Measurements from ENCODE around the gene SASS6. TPM values are rescaled to one million over a fixed set of nuclear protein-coding genes. Genes with fewer than 3 reads are reported as not detected.
A peak's percentile ranks its signal among the peaks of the same experiment; 100 is the strongest.

SASS6 gene
- total and polyA plus RNA-seq, 4 donors, result 0.55 to 5.9 (median 1.3) TPM

DNA sequence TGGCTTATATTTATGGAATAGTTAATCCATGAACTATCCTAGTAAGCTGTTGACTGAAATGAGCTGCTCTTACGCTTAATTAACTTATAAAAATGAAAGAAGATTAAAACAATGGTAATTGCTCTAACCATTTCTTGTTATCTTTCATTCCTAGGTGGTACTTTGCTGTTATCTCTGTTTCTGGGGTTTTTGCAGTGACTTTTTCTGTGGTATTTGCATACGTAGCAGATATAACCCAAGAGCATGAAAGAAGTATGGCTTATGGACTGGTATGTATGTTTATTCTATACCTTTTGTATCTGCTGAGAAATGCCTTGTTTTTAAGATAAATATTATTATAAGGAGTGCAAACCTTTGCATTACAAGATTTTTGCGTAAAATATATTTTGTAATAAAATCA is 71.0 kb downstream of the SASS6 start:
- Histone ChIP-seq H3K4me1 (ENCODE audit: control insufficient read depth in 4 of 4, insufficient read depth in 4 of 4, low read length in 3 of 4) (peaks cover 0 to 1% (median 0%) of the 10 kb centered on the region in 4 donors), H3K27me3 (ENCODE audit: control insufficient read depth in 4 of 4, insufficient read depth in 4 of 4, low read length in 3 of 4) (no peaks in the 10 kb centered on the region), H3K9me3 (ENCODE audit: control insufficient read depth in 4 of 4, low read length in 3 of 4) (no peaks in the 10 kb centered on the region), H3K36me3 (ENCODE audit: control insufficient read depth in 4 of 4, insufficient read depth in 3 of 4, low read depth in 1 of 4, low read length in 3 of 4) (peaks cover 4 to 34% (median 24%) of the 10 kb centered on the region in 4 donors), H3K4me3 (ENCODE audit: low read depth in 1 of 3, low read length in 3 of 3) (no peak overlapping the region), H3K9ac (ENCODE audit: low read depth in 1 of 2, low read length in 2 of 2) (no peak overlapping the region), H3K27ac (ENCODE audit: low read depth in 1 of 2, low read length in 2 of 2) (no peak overlapping the region)
- TF ChIP-seq ZBTB33 (IDR thresholded peaks at IDR 0.05) (no peak), RXRA (IDR thresholded peaks at IDR 0.05) (no peak), HNF4G (IDR thresholded peaks at IDR 0.05) (no peak), YY1 (IDR thresholded peaks at IDR 0.05) (no peak), SP1 (IDR thresholded peaks at IDR 0.05) (no peak), RAD21 (IDR thresholded peaks at IDR 0.05) (no peak), CTCF (IDR thresholded peaks at IDR 0.05; ENCODE audit: low read depth, low read length, missing input control) (no peak), NR2F2 (IDR thresholded peaks at IDR 0.05) (no peak), HNF4A (conservative IDR thresholded peaks at IDR 0.05) (no peak), FOXA2 (IDR thresholded peaks at IDR 0.05) (no peak)
- TF ChIP-seq, protein P1, sequence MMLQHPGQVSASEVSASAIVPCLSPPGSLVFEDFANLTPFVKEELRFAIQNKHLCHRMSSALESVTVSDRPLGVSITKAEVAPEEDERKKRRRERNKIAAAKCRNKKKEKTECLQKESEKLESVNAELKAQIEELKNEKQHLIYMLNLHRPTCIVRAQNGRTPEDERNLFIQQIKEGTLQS (IDR thresholded peaks at IDR 0.05), result no peak
- TF ChIP-seq, protein P2, sequence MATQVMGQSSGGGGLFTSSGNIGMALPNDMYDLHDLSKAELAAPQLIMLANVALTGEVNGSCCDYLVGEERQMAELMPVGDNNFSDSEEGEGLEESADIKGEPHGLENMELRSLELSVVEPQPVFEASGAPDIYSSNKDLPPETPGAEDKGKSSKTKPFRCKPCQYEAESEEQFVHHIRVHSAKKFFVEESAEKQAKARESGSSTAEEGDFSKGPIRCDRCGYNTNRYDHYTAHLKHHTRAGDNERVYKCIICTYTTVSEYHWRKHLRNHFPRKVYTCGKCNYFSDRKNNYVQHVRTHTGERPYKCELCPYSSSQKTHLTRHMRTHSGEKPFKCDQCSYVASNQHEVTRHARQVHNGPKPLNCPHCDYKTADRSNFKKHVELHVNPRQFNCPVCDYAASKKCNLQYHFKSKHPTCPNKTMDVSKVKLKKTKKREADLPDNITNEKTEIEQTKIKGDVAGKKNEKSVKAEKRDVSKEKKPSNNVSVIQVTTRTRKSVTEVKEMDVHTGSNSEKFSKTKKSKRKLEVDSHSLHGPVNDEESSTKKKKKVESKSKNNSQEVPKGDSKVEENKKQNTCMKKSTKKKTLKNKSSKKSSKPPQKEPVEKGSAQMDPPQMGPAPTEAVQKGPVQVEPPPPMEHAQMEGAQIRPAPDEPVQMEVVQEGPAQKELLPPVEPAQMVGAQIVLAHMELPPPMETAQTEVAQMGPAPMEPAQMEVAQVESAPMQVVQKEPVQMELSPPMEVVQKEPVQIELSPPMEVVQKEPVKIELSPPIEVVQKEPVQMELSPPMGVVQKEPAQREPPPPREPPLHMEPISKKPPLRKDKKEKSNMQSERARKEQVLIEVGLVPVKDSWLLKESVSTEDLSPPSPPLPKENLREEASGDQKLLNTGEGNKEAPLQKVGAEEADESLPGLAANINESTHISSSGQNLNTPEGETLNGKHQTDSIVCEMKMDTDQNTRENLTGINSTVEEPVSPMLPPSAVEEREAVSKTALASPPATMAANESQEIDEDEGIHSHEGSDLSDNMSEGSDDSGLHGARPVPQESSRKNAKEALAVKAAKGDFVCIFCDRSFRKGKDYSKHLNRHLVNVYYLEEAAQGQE (IDR thresholded peaks at IDR 0.05), result no peak
- DNase-seq (ENCODE audit: low spot score), result no peak
- 98% methylated on average over 3 of the region's 3 CpGs for WGBS

DNA sequence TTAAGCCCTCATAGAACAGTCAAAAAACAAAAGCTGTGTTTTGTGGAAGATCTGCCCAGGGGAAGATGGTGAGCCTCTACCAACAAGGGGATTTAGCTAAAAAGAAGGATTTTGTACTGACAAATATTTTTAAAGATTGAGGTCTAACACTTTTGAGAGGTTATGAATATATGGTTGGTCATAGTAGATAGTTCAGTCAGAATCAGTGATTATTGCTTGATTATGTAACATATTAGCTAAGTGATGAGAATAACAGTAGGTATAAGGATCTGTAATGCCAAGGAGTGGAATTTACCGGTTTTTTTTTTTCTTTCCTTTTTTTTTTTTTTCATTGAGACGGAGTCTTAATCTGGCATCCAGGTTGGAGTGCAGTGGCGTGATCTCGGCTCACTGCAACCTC is 79.0 kb downstream of the SASS6 start:
- WGBS, result 95% methylated on average over 4 of the region's 4 CpGs
- DNase-seq (ENCODE audit: low spot score), result no peak
- peaks cover 0 to 4% (median 2%) of the 10 kb centered on the region in 4 donors for H3K4me1 ChIP-seq (ENCODE audit: control insufficient read depth in 4 of 4, insufficient read depth in 4 of 4, low read length in 3 of 4)
- peak overlapping the region in 1 of 2 donors; percentile 20 for H3K9ac ChIP-seq (ENCODE audit: low read depth in 1 of 2, low read length in 2 of 2)
- H3K9me3 ChIP-seq (ENCODE audit: control insufficient read depth in 4 of 4, low read length in 3 of 4), result no peaks in the 10 kb centered on the region
- no peak overlapping the region for H3K27ac ChIP-seq (ENCODE audit: low read depth in 1 of 2, low read length in 2 of 2)
- H3K27me3 ChIP-seq (ENCODE audit: control insufficient read depth in 4 of 4, insufficient read depth in 4 of 4, low read length in 3 of 4), result no peaks in the 10 kb centered on the region
- peaks cover 1 to 10% (median 4%) of the 10 kb centered on the region in 4 donors for H3K36me3 ChIP-seq (ENCODE audit: control insufficient read depth in 4 of 4, insufficient read depth in 3 of 4, low read depth in 1 of 4, low read length in 3 of 4)
- H3K4me3 ChIP-seq (ENCODE audit: low read depth in 1 of 3, low read length in 3 of 3), result no peak overlapping the region
- TF ChIP-seq, protein P2 (IDR thresholded peaks at IDR 0.05), result no peak
- TF ChIP-seq FOXA2 (IDR thresholded peaks at IDR 0.05), result no peak
- no peak for TF ChIP-seq GABPA (IDR thresholded peaks at IDR 0.05 in 1 of 2, conservative IDR thresholded peaks at IDR 0.05 in 1 of 2)
- no peak for TF ChIP-seq SP1 (IDR thresholded peaks at IDR 0.05)
- TF ChIP-seq, protein P1 (IDR thresholded peaks at IDR 0.05), result no peak
- TF ChIP-seq RAD21 (IDR thresholded peaks at IDR 0.05), result no peak
- TF ChIP-seq ZBTB33 (IDR thresholded peaks at IDR 0.05), result no peak
- TF ChIP-seq TAF1 (conservative IDR thresholded peaks at IDR 0.05), result no peak
- TF ChIP-seq EGR1 (IDR thresholded peaks at IDR 0.05; ENCODE audit: low read depth in 2 of 2), result no peak
- TF ChIP-seq HNF4G (IDR thresholded peaks at IDR 0.05), result no peak
